NB4 (cell line): ENCODE results near the gene RNF133.

Source experiments
- CTCF ChIP-seq: IDR thresholded peaks from one replicate; pipeline ENCODE4 v1.5.1; 2012; ENCODE audit warnings: low read depth, low read length
- MAX ChIP-seq: IDR thresholded peaks from 2 replicates; pipeline ENCODE4 v1.6.1; 2011; ENCODE audit warnings: low read depth, low read length
- MYC ChIP-seq: IDR thresholded peaks from 2 replicates; pipeline ENCODE4 v1.6.1; 2011; ENCODE audit warnings: low read depth, low read length
- POLR2A ChIP-seq: IDR thresholded peaks from 2 replicates; pipeline ENCODE4 v1.6.1; 2011; ENCODE audit warnings: mild to moderate bottlenecking; ENCODE audit not compliant: insufficient read length; ENCODE audit errors: extremely low read depth

- TF ChIP-seq CTCF (no peak), POLR2A (no peak), MAX (no peak), MYC (no peak)
Observed at GRCh38 chr7:122709930-122710646, 11.2 kb upstream of the RNF133 start.
